Hematopoietic multipotent progenitor cell treated with erythropoietin and hydrocortisone succinate and interleukin-3 and kit ligand, for 4 days (in vitro differentiated cells): ENCODE measurements around the gene QSOX2.

Source experiments
- DNase-seq: peaks from one replicate; pipeline ENCODE4 v3.0.0-alpha.2; 2015

QSOX2 gene

GRCh38 chr9:136201609-136202453 lies 43.8 kb downstream of the QSOX2 start:
- peak; percentile 55 for DNase-seq

DNA sequence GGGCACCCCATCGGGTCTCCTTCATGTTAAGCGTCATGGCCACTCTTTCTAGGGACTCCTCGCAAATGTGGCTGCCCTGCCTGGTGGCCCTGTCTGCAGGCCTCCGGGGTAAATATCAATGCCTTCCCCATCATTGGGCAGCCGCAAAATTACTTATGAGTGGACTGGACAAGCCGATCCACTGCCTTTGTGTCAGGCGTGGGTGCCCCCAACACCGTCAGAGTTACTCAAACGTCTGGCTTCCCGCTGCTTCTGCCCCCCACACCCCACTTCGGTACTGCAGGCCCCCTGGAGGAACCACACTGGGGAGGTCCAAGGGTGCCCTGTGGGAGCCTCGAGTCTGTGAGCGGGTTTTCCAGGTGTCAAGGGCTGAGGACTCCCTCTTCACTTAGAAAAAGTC lies 44.4 kb downstream of the QSOX2 start:
- DNase-seq: no peak

DNA sequence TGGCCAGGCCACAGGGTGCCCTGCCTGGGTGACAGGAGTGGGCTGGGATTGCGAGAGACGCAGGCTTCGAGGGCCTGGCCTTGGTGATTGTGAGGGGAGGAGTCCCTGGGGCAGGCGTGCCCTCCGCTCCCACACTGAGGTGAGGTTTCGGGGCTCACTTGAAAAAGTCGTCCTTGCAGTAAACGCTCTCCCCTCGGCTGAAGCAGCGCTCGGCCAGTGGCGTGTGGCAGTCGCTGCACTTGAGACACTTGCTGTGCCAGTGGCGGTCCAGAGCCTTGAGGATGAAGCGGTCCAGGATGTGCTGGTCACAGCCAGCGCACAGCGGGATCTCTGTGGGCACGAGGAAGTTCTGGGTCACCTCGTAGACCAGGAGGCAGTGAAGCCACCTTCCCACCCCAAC lies 45.2 kb downstream of the QSOX2 start:
- no peak for DNase-seq

- DNase-seq: no peak
These were observed 46.0 kb downstream of the QSOX2 start for GRCh38 chr9:136199391-136200288.

- peak; percentile 37 for DNase-seq
These were observed 47.0 kb downstream of the QSOX2 start for GRCh38 chr9:136198605-136199083.

- DNase-seq: no peak
These were observed 47.5 kb downstream of the QSOX2 start for GRCh38 chr9:136197930-136198604.

DNA sequence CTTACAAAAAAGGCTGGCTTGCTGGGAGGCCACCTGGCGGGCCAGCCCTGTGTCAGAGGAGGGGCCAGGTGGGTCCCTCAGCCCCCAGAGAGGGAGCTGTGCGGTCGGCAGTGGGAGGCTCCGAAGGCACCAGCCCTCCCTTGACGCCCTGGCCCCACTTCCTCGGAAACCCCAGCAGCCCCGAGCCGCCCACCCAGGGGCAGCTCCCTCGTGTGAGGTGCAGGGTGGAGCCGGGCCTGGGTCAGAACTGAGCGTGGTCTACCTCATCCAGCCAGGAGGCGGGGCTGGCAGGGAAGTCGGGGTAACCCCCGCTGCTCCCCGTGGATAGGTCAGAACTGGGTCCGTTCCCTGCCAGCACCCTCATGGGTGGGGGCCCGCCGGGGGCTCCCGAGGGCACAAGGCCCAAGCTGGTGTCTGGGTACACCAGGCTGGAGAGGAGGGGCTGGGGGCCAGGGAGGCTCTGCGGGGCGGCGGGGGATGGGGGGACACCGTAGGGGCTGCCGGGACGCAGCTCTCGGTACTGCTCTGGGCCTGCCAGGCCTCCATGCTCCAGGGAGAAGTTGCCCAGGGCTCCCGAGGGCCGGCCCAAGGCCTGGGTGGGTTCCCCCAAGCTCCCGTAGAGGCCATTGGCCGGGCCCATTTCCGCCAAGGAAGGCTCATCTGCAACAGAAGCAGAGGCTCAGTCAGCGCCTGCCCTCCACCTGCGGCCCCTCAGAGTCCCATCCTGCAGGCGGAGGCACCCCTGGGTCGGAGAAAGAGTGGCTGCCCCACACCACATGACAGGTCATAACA lies 48.3 kb downstream of the QSOX2 start:
- DNase-seq: no peak

DNA sequence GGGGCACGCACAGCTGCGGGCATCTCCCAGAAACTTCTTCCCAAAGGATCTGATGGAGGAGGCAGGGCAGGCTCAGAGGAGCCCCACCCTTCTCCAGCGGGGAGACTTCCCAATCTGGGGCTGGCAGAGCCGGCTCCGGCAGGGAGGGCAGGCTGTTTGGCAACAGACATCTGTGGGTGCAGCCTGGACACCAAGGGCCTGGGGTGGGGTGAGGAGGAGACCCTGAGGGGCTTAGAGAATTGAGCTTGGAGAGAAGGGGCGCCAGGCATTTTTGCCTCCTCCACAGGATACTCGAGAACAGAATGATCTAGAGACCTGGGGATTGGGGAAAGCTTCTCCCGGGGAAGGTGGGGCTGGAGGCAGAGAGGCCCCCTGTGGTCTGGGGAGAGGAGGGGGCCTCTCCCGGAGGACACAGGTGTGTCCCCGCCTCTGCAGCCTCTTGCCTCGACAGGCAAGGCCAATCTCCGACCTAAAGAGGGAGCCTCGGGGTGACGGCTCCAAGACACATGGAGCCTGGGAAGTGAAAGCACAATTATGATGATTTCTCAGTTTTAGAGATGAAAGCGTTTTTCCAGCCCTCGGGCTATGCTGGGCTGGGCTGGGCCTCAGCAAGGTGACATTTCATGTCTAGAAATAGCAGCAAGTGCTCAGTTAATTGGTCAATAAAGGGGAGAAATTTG lies 49.1 kb downstream of the QSOX2 start:
- no peak for DNase-seq

DNA sequence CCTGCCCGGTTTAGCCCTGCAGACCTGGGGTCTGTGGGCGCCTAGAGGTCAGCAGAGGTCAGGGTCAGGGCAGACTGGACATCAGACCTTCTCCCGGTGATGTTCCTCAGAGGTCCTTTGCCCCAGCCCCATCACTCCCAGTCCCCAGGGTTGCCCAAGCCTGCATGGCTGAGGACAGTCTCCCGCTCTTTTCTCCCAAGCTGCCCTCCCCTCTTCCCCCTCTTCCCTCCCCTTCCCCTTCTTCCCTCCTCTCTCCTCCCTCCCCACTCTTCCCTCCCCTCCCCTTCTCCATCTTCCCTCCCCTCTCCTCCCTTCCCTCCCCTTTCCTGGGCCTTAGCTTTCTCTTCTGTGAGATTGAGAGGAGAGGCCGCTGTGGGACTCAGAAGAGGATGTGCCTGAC lies 51.1 kb downstream of the QSOX2 start:
- DNase-seq: no peak

- no peak for DNase-seq
These were observed 51.7 kb downstream of the QSOX2 start for GRCh38 chr9:136193891-136194279.

DNA sequence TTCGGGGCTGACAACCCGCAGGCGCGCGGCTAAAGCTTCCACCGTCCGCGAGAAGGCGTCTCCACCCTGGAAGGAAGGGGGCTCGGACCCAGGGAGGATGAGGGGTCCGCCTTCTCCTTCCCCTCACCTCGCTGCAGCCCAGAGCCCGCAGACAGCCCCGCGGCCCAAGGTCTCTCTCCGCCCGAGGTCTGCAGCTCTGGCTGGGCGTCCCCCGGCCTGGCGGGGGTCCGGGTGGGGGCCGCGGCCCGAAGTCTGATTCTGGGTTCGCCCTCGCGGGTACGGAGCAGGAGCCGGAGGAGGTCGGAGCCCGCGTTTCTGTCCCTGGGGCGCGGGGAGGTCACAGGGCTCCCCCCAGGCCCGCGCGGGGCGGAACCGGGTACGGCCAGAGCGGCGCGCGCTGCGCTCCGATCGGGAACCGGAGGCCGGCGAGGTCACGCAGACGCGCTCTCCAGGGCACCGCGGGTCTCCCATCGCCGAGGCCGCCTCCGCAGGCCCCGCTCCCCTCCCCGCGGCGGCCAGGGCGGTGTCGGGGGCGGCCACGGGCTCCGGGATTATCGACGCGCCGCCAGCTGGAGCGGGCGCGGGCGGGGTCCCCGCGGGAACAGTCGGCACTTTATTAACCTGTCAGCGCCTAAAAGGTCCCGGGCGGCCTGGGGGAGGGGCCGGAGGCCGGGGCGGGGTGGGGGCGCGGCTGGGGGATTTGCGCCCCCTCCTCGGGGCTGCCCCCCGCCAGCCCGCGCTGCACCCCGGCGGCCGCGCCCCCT lies 52.3 kb downstream of the QSOX2 start:
- no peak for DNase-seq

- no peak for DNase-seq
These were observed 53.1 kb downstream of the QSOX2 start for GRCh38 chr9:136192289-136193126.

- no peak for DNase-seq
These were observed 53.7 kb downstream of the QSOX2 start for GRCh38 chr9:136191960-136192286.

- DNase-seq: no peak
These were observed 54.3 kb downstream of the QSOX2 start for GRCh38 chr9:136191099-136191959.

- no peak for DNase-seq
These were observed 55.0 kb downstream of the QSOX2 start for GRCh38 chr9:136190656-136191055.

DNA sequence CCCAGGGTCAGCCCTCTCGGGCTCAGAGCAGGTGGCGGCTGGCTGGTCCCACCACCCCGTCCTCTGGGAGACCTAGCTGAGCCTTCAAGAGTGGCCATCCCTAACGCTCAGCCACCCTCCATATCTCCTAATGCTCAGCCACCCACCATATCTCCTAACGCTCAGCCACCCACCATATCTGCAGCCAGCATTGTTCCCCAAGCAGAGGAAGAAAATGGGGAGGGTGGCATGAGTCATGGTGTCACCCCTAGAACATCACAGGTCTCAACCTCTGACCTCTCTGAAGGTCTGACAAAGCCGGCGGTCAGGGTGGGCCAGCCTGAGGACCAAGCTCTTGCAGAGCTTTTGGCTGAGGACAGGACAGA lies 55.4 kb downstream of the QSOX2 start:
- DNase-seq: peak; percentile 74

GRCh38 chr9:136189394-136190236 lies 56.0 kb downstream of the QSOX2 start:
- peak; percentile 70 for DNase-seq
